Esophagus (tissue), 2 donors: Measurements from ENCODE around the gene LDB1. TPM values are rescaled to one million over a fixed set of nuclear protein-coding genes. Genes with fewer than 3 reads are reported as not detected.

Source experiments
- H3K27ac ChIP-seq, 2 donors: one replicate each; pipeline ENCODE4 v1.5.1; 2013; ENCODE audit warnings: low read depth in 2 of 2, mild to moderate bottlenecking in 2 of 2, inconsistent platforms in 1 of 2, low read length in 1 of 2, moderate library complexity in 1 of 2
- H3K27me3 ChIP-seq, 2 donors: one replicate each; pipeline ENCODE4 v1.6.1; 2013; ENCODE audit warnings: low read length in 2 of 2, control low read depth in 1 of 2, mild to moderate bottlenecking in 1 of 2; ENCODE audit not compliant: insufficient read depth in 2 of 2, control insufficient read depth in 1 of 2
- H3K36me3 ChIP-seq, 2 donors: one replicate each; pipeline ENCODE4 v1.6.1; 2013; ENCODE audit warnings: low read length in 1 of 2; ENCODE audit not compliant: control insufficient read depth in 2 of 2, insufficient read depth in 2 of 2
- H3K4me1 ChIP-seq, 2 donors: one replicate each; pipeline ENCODE4 v1.6.1; 2013; ENCODE audit warnings: low read length in 1 of 2; ENCODE audit not compliant: control insufficient read depth in 2 of 2, insufficient read depth in 2 of 2
- H3K4me3 ChIP-seq, 2 donors: one replicate each; pipeline ENCODE4 v1.5.1; 2013; ENCODE audit warnings: low read length in 2 of 2, mild to moderate bottlenecking in 2 of 2, low read depth in 1 of 2, moderate library complexity in 1 of 2
- H3K9me3 ChIP-seq, 2 donors: one replicate each; pipeline ENCODE4 v1.6.1; 2013; ENCODE audit warnings: mild to moderate bottlenecking in 2 of 2, low read depth in 1 of 2, low read length in 1 of 2, moderate library complexity in 1 of 2; ENCODE audit not compliant: control insufficient read depth in 2 of 2, insufficient read depth in 1 of 2
- WGBS, 2 donors: extraction: QIAGEN DNeasy Blood & Tissue Kit; methylation state at CpG; one replicate each; pipeline ENCODE4 v1.1.7; 2013; 5-methylcytosine and 5-hydroxymethylcytosine counted together
- polyA plus RNA-seq, 2 donors: library from polyadenylated mRNA; stranded (reverse); fragments of 200-250 nt; gene quantifications; one replicate each; pipeline ENCODE4 v1.2.3, GENCODE V29; 2013
- donor health status: healthy with polysubstance abuse.
- donor health status: Bipolar disorder and iron deficiency.

The LDB1 gene
- polyA plus RNA-seq, 2 donors: 29.8 to 36.5 TPM

- peak overlapping the region; percentile 64 to 75 for H3K4me3 ChIP-seq
Observed at GRCh38 chr10:102114861-102115618, 5.1 kb downstream of the LDB1 start.

GRCh38 chr10:102113956-102114857 lies 6.0 kb downstream of the LDB1 start:
- 1 to 2% methylated on average over 36 to 45 of the region's 45 CpGs for WGBS, 2 donors
- Histone ChIP-seq H3K27ac (peak overlapping the region; percentile 85 to 88), H3K9me3 (no peaks in the 10 kb centered on the region), H3K4me1 (peaks cover 9 to 27% of the 10 kb centered on the region in 2 donors), H3K36me3 (peaks cover 16 to 22% of the 10 kb centered on the region in 2 donors), H3K4me3 (peak overlapping the region; percentile 64 to 75), H3K27me3 (no peaks in the 10 kb centered on the region)

More at GRCh38 chr10:102114861-102115618, 5.1 kb downstream of the LDB1 start:
- Histone ChIP-seq H3K36me3 (peaks cover 11 to 14% of the 10 kb centered on the region in 2 donors), H3K4me1 (peaks cover 9 to 27% of the 10 kb centered on the region in 2 donors), H3K27ac (peak overlapping the region; percentile 85 to 88), H3K9me3 (no peaks in the 10 kb centered on the region), H3K27me3 (no peaks in the 10 kb centered on the region)
- 0 to 2% methylated on average over 23 of the region's 23 CpGs for WGBS, 2 donors

GRCh38 chr10:102113261-102113955 lies 6.8 kb downstream of the LDB1 start:
- Histone ChIP-seq H3K4me3 (peak overlapping the region; percentile 64 to 75), H3K36me3 (peaks cover 19 to 30% of the 10 kb centered on the region in 2 donors), H3K4me1 (peaks cover 9 to 21% of the 10 kb centered on the region in 2 donors), H3K27ac (peak overlapping the region; percentile 81 to 85), H3K9me3 (no peaks in the 10 kb centered on the region), H3K27me3 (no peaks in the 10 kb centered on the region)
- 24 to 35% methylated on average over 7 of the region's 7 CpGs for WGBS, 2 donors

- peak overlapping the region in 1 of 2 donors; percentile 64 for H3K4me3 ChIP-seq
Observed at GRCh38 chr10:102112210-102112817, 7.9 kb downstream of the LDB1 start.

GRCh38 chr10:102111276-102111675 lies 8.9 kb downstream of the LDB1 start:
- no peak overlapping the region for H3K4me3 ChIP-seq
- 88 to 94% methylated on average over 12 of the region's 12 CpGs for WGBS, 2 donors
- H3K36me3 ChIP-seq: peaks cover 19 to 46% of the 10 kb centered on the region in 2 donors
- H3K9me3 ChIP-seq: no peaks in the 10 kb centered on the region
- peaks cover 3 to 9% of the 10 kb centered on the region in 2 donors for H3K4me1 ChIP-seq
- H3K27ac ChIP-seq: no peak overlapping the region
- H3K27me3 ChIP-seq: no peaks in the 10 kb centered on the region

More at GRCh38 chr10:102112210-102112817, 7.9 kb downstream of the LDB1 start:
- H3K9me3 ChIP-seq: no peaks in the 10 kb centered on the region
- peaks cover 19 to 39% of the 10 kb centered on the region in 2 donors for H3K36me3 ChIP-seq
- H3K27ac ChIP-seq: peak overlapping the region in 1 of 2 donors; percentile 17
- WGBS, 2 donors: 38 to 39% methylated on average over 3 of the region's 3 CpGs
- H3K27me3 ChIP-seq: no peaks in the 10 kb centered on the region
- peaks cover 3 to 12% of the 10 kb centered on the region in 2 donors for H3K4me1 ChIP-seq

GRCh38 chr10:102109166-102110116 lies 10.7 kb downstream of the LDB1 start:
- H3K36me3 ChIP-seq: peaks cover 19 to 46% of the 10 kb centered on the region in 2 donors
- no peak overlapping the region for H3K27ac ChIP-seq
- 89 to 91% methylated on average over 24 of the region's 24 CpGs for WGBS, 2 donors
- H3K27me3 ChIP-seq: no peaks in the 10 kb centered on the region
- no peaks in the 10 kb centered on the region for H3K9me3 ChIP-seq
- no peak overlapping the region for H3K4me3 ChIP-seq
- peaks cover 0 to 9% of the 10 kb centered on the region in 2 donors for H3K4me1 ChIP-seq

GRCh38 chr10:102106998-102107397 lies 13.2 kb downstream of the LDB1 start:
- 72 to 75% methylated on average over 2 of the region's 2 CpGs for WGBS, 2 donors
- H3K36me3 ChIP-seq: peaks cover 19 to 46% of the 10 kb centered on the region in 2 donors
- H3K27ac ChIP-seq: no peak overlapping the region

GRCh38 chr10:102102421-102102820 lies 17.7 kb downstream of the LDB1 start:
- H3K36me3 ChIP-seq: peaks cover 0 to 7% of the 10 kb centered on the region in 2 donors
- WGBS, 2 donors: 67 to 76% methylated on average over 1 of the region's 1 CpG
- H3K4me3 ChIP-seq: no peak overlapping the region
- no peaks in the 10 kb centered on the region for H3K27me3 ChIP-seq
- no peaks in the 10 kb centered on the region for H3K9me3 ChIP-seq
- no peaks in the 10 kb centered on the region for H3K4me1 ChIP-seq
- no peak overlapping the region for H3K27ac ChIP-seq

More at GRCh38 chr10:102106998-102107397, 13.2 kb downstream of the LDB1 start:
- no peaks in the 10 kb centered on the region for H3K9me3 ChIP-seq
- H3K4me3 ChIP-seq: no peak overlapping the region
- no peaks in the 10 kb centered on the region for H3K27me3 ChIP-seq
- H3K4me1 ChIP-seq: no peaks in the 10 kb centered on the region
